Ovary (tissue), 3 donors: ENCODE measurements around the gene SLCO2A1.

ENCODE experiments used
- CTCF ChIP-seq, 3 donors: fragments of 450-650 bp in 2 of 3; fragments of 200-600 bp in 1 of 3; IDR thresholded peaks; one replicate each; pipeline versions ENCODE4 v1.5.1 to v1.8.0; 2016 to 2022; ENCODE audit warnings: antibody characterized with exemption in 3 of 3, mild to moderate bottlenecking in 1 of 3
- POLR2A ChIP-seq: fragments of 450-650 bp; IDR thresholded peaks from one replicate; pipeline ENCODE4 v1.6.1; 2017; ENCODE audit warnings: antibody characterized with exemption, mild to moderate bottlenecking, moderate library complexity
- donor health status: DM: no; HTN: no; CAD: no.

- TF ChIP-seq CTCF (IDR thresholded peaks at IDR 0.05) (no peak), POLR2A (no peak)
Measured at GRCh38 chr3:133905376-133905775, 124.3 kb downstream of the SLCO2A1 start.
